Neural progenitor cell (in vitro differentiated cells): ENCODE measurements around the gene TCF7L2. TPM values are rescaled to one million over a fixed set of nuclear protein-coding genes. Genes with fewer than 3 reads are reported as not detected.

ENCODE experiments used
- DNase-seq: peaks from one replicate; pipeline ENCODE4 v3.0.0-alpha.2; 2016; ENCODE audit warnings: low spot score
- H2AFZ ChIP-seq: fragments of 200-600 bp; sonication (generic); replicated peaks from 2 replicates; pipeline ENCODE4 v1.6.1; 2016; ENCODE audit warnings: antibody characterized with exemption
- H3F3A ChIP-seq: fragments of 200-600 bp; sonication (generic); 2 replicates; pipeline ENCODE4 v1.6.1; 2016; ENCODE audit warnings: antibody characterized with exemption, low read depth
- H3K27ac ChIP-seq: fragments of 200-600 bp; sonication (generic); 2 replicates; pipeline ENCODE4 v1.5.1; 2016; ENCODE audit warnings: mild to moderate bottlenecking
- H3K27me3 ChIP-seq: fragments of 200-600 bp; sonication (generic); 2 replicates; pipeline ENCODE4 v1.6.1; 2016; ENCODE audit warnings: mild to moderate bottlenecking, moderate library complexity
- H3K36me3 ChIP-seq: fragments of 200-600 bp; sonication (generic); 2 replicates; pipeline ENCODE4 v1.5.1; 2016
- H3K4me1 ChIP-seq: fragments of 200-600 bp; sonication (generic); 2 replicates; pipeline ENCODE4 v1.6.1; 2016; ENCODE audit warnings: mixed run types
- H3K4me2 ChIP-seq: fragments of 200-600 bp; sonication (generic); 2 replicates; pipeline ENCODE4 v1.6.1; 2016
- H3K4me3 ChIP-seq: fragments of 200-600 bp; sonication (generic); 2 replicates; pipeline ENCODE4 v1.5.1; 2016
- H3K79me2 ChIP-seq: fragments of 200-600 bp; sonication (generic); 2 replicates; pipeline ENCODE4 v1.6.1; 2016; ENCODE audit warnings: low read depth
- H3K9ac ChIP-seq: fragments of 200-600 bp; sonication (generic); 2 replicates; pipeline ENCODE4 v1.6.1; 2016
- H3K9me3 ChIP-seq: fragments of 200-600 bp; sonication (generic); 2 replicates; pipeline ENCODE4 v1.5.1; 2016; ENCODE audit warnings: low read depth
- H4K20me1 ChIP-seq: fragments of 200-600 bp; sonication (generic); 2 replicates; pipeline ENCODE4 v1.6.1; 2016; ENCODE audit warnings: low read depth
- H3K27ac Mint-ChIP-seq: 3 replicates; pipeline ENCODE4 v1.8.0; 2021; ENCODE audit warnings: mixed read lengths
- H3K27me3 Mint-ChIP-seq: 2 replicates; pipeline ENCODE4 v1.8.0; 2022; ENCODE audit warnings: low read depth, mild to moderate bottlenecking, inconsistent platforms, moderate library complexity, mixed read lengths; ENCODE audit not compliant: insufficient read depth
- H3K36me3 Mint-ChIP-seq: 3 replicates; pipeline ENCODE4 v1.8.0; 2021; ENCODE audit warnings: mixed read lengths
- H3K4me1 Mint-ChIP-seq: 3 replicates; pipeline ENCODE4 v1.8.0; 2021; ENCODE audit warnings: mixed read lengths
- H3K4me3 Mint-ChIP-seq: 3 replicates; pipeline ENCODE4 v1.8.0; 2021; ENCODE audit warnings: mild to moderate bottlenecking, moderate library complexity, mixed read lengths
- H3K9me3 Mint-ChIP-seq: 3 replicates; pipeline ENCODE4 v1.8.0; 2020; ENCODE audit warnings: mixed read lengths
- EZH2 ChIP-seq: fragments of 200-600 bp; sonication (generic); IDR thresholded peaks from 2 replicates; pipeline ENCODE4 v1.6.1; 2017; ENCODE audit warnings: antibody characterized with exemption, mild to moderate bottlenecking, moderate library complexity
- EZH2phosphoT487 ChIP-seq: fragments of 200-600 bp; sonication (generic); IDR thresholded peaks from 2 replicates; pipeline ENCODE4 v1.6.1; 2017; ENCODE audit warnings: antibody characterized with exemption
- total RNA-seq: library from RNA; depleted of rRNA; stranded (reverse); fragments of >200 nt; gene quantifications from 2 replicates; pipeline ENCODE4 v1.2.3, GENCODE V29; 2015; ENCODE audit warnings: low replicate concordance
- TF ChIP-seq, protein P1 (sequence below): fragments of 200-600 bp; sonication (generic); IDR thresholded peaks from 2 replicates; pipeline ENCODE4 v1.5.1; 2017; ENCODE audit warnings: antibody characterized with exemption, mild to moderate bottlenecking

TCF7L2 gene
- total RNA-seq, 1 donor from 2014 or later, result 12.3 TPM

DNA sequence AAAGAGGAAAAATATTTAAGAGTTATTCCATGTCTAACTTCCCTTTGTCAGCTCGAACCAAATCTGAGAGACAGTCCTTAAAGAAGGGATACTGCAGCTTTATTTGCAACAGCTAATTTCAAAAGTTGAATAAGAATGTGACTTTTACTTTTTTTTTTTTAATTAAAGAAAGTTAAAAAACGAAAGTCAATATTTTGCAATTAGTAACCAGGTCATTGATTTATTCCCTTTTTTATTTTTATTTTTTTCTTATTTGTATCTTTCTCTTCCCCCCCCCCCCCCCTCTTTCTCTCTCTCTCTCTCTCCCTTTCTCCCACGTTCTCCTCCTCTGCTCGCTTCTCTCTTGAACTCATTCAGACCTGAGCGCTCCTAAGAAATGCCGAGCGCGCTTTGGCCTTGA lies 209.5 kb downstream of the TCF7L2 start:
- Mint-ChIP-seq H3K27ac (no peak overlapping the region), H3K9me3 (no peaks in the 10 kb centered on the region), H3K36me3 (peaks cover 36% of the 10 kb centered on the region), H3K4me1 (peaks cover 7% of the 10 kb centered on the region), H3K4me3 (no peak overlapping the region), H3K27me3 (no peaks in the 10 kb centered on the region)
- Histone ChIP-seq H3K27ac (peak overlapping the region; percentile 13), H3K4me2 (no peak overlapping the region), H3K79me2 (no peaks in the 10 kb centered on the region), H3K9me3 (no peaks in the 10 kb centered on the region), H2AFZ (no peak overlapping the region), H3K36me3 (no peaks in the 10 kb centered on the region), H3F3A (no peaks in the 10 kb centered on the region), H3K9ac (no peak overlapping the region), H3K27me3 (no peaks in the 10 kb centered on the region), H4K20me1 (no peaks in the 10 kb centered on the region), H3K4me1 (peaks cover 5% of the 10 kb centered on the region), H3K4me3 (no peak overlapping the region)
- no peak for DNase-seq
- TF ChIP-seq EZH2 (no peak), EZH2phosphoT487 (no peak)
- TF ChIP-seq, protein P1, sequence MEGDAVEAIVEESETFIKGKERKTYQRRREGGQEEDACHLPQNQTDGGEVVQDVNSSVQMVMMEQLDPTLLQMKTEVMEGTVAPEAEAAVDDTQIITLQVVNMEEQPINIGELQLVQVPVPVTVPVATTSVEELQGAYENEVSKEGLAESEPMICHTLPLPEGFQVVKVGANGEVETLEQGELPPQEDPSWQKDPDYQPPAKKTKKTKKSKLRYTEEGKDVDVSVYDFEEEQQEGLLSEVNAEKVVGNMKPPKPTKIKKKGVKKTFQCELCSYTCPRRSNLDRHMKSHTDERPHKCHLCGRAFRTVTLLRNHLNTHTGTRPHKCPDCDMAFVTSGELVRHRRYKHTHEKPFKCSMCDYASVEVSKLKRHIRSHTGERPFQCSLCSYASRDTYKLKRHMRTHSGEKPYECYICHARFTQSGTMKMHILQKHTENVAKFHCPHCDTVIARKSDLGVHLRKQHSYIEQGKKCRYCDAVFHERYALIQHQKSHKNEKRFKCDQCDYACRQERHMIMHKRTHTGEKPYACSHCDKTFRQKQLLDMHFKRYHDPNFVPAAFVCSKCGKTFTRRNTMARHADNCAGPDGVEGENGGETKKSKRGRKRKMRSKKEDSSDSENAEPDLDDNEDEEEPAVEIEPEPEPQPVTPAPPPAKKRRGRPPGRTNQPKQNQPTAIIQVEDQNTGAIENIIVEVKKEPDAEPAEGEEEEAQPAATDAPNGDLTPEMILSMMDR, result no peak

DNA sequence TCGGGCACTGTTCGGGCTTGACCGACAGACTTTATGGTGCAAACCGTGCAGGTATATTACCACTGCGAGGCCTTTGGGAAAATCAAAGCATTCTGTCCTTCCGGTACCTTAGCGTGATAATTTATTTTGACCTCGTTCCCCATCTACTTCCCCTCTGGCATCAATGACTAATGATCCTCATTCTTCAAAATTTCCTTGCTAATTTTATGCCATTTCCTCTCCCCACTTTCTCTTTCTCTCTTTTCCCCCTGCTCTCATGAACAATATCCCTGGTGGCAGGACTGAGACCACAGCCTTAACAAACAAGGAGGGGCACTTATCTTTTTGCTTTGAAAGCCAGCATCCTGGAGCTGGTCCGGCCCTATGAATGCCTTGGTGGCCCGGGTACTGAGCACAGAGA lies 210.6 kb downstream of the TCF7L2 start:
- Mint-ChIP-seq H3K36me3 (peaks cover 29% of the 10 kb centered on the region), H3K27me3 (no peaks in the 10 kb centered on the region), H3K27ac (no peak overlapping the region), H3K9me3 (no peaks in the 10 kb centered on the region), H3K4me3 (no peak overlapping the region), H3K4me1 (peaks cover 12% of the 10 kb centered on the region)
- no peak overlapping the region for H3K4me3 ChIP-seq
- H3K4me2 ChIP-seq, result no peak overlapping the region
- H3K9me3 ChIP-seq, result no peaks in the 10 kb centered on the region
- H3K9ac ChIP-seq, result no peak overlapping the region
- no peaks in the 10 kb centered on the region for H3K27me3 ChIP-seq
- TF ChIP-seq EZH2phosphoT487 (no peak), EZH2 (no peak)
- TF ChIP-seq, protein P1, result no peak
- peaks cover 16% of the 10 kb centered on the region for H3K4me1 ChIP-seq
- no peaks in the 10 kb centered on the region for H3K79me2 ChIP-seq
- peaks cover 10% of the 10 kb centered on the region for H3F3A ChIP-seq
- H4K20me1 ChIP-seq, result peaks cover 8% of the 10 kb centered on the region
- no peak overlapping the region for H3K27ac ChIP-seq
- H2AFZ ChIP-seq, result no peak overlapping the region
- DNase-seq, result no peak
- H3K36me3 ChIP-seq, result no peaks in the 10 kb centered on the region

DNA sequence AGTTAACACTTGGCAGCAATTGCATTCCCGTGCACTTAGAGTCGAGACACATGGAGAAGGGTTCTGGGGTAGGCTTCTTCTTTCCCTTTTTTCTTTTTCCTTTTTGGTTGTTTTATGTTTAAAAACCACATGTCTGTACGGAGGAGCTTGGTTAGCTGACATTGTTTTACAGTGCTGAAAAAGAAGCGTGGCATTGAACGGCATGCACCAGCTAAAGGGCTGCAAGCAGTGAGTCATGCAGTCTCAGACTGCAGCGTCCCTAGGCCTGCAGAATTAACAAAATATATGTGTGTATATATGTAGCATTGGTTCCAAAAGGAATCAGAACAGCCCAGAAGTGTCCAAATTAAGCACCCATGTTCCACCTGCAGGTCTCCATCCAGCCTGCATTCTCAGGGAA lies 211.0 kb downstream of the TCF7L2 start:
- H3K4me1 Mint-ChIP-seq, result peaks cover 12% of the 10 kb centered on the region
- H3K27me3 Mint-ChIP-seq, result no peaks in the 10 kb centered on the region
- H3K9me3 ChIP-seq, result no peaks in the 10 kb centered on the region
- peaks cover 20% of the 10 kb centered on the region for H3K4me1 ChIP-seq
- peaks cover 8% of the 10 kb centered on the region for H4K20me1 ChIP-seq
- no peaks in the 10 kb centered on the region for H3K79me2 ChIP-seq
- peaks cover 31% of the 10 kb centered on the region for H3K36me3 Mint-ChIP-seq
- no peak overlapping the region for H3K4me3 ChIP-seq
- peaks cover 10% of the 10 kb centered on the region for H3F3A ChIP-seq
- H3K36me3 ChIP-seq, result no peaks in the 10 kb centered on the region
- H2AFZ ChIP-seq, result no peak overlapping the region
- no peaks in the 10 kb centered on the region for H3K9me3 Mint-ChIP-seq
- no peak for DNase-seq
- H3K27ac ChIP-seq, result no peak overlapping the region
- no peaks in the 10 kb centered on the region for H3K27me3 ChIP-seq
- H3K9ac ChIP-seq, result no peak overlapping the region
- no peak overlapping the region for H3K4me2 ChIP-seq
- TF ChIP-seq EZH2phosphoT487 (no peak), EZH2 (no peak)
- TF ChIP-seq, protein P1, result no peak
- H3K4me3 Mint-ChIP-seq, result no peak overlapping the region
- no peak overlapping the region for H3K27ac Mint-ChIP-seq
